HCT116 (cell line): ENCODE measurements around the gene CEP112. TPM values are rescaled to one million over a fixed set of nuclear protein-coding genes. Genes with fewer than 3 reads are reported as not detected.

Source experiments
- ATAC-seq: fragments of 200-7000 bp; cut with Tn5 transposase; 2 replicates; pipeline ENCODE4 v1.9.1; 2020; ENCODE audit warnings: mild to moderate bottlenecking, moderate library complexity
- BruUV-seq: library from RNA; stranded (reverse); fragments of 400-500 nt; replicated peaks from 2 replicates; lab custom pipeline; 2021; lab: Mats Ljungman, UMichigan
- CTCF ChIA-PET: fragments of 300-600 bp; sonication (Branson Sonifier 250); formaldehyde crosslinking; loops from one replicate; lab custom pipeline; 2021; ENCODE audit warnings: antibody characterized with exemption; lab: Charles Lee
- POLR2A ChIA-PET: fragments of 300-600, 350-600 bp; sonication (Branson Sonifier 250); formaldehyde crosslinking; loops from one replicate; lab custom pipeline; 2021; ENCODE audit warnings: antibody characterized with exemption; lab: Charles Lee
- RAD21 ChIA-PET, 2 experiments: fragments of 300-600 bp; sonication (Branson Sonifier 250); formaldehyde crosslinking; loops; one replicate each; lab custom pipeline; 2023; ENCODE audit warnings: low total read pairs in 2 of 2; ENCODE audit not compliant: uncharacterized antibody in 2 of 2, unreplicated experiment in 2 of 2, low non-redundant PET in 1 of 2; lab: Charles Lee
- DNase-seq: peaks from one replicate; pipeline ENCODE4 v3.0.0-alpha.2; 2010; ENCODE audit warnings: low read depth, low spot score
- H2AFZ ChIP-seq: fragments of 200-600 bp; shearing (Covaris generic), sonication (generic); 2 replicates; pipeline ENCODE4 v1.6.1; 2017; ENCODE audit warnings: low read depth, mixed run types, mixed read lengths, antibody characterized with exemption, low read length; ENCODE audit not compliant: poor library complexity, severe bottlenecking
- H3K27ac ChIP-seq: 2 replicates; pipeline ENCODE4 v1.5.1; 2012; ENCODE audit warnings: low read depth, low read length
- H3K27me3 ChIP-seq: fragments of 200-600 bp; sonication (generic); 2 replicates; pipeline ENCODE4 v1.6.1; 2016; ENCODE audit warnings: mixed run types, low read length, mixed read lengths; ENCODE audit not compliant: insufficient read depth
- H3K36me3 ChIP-seq, 2 experiments: fragments of 200-500 bp in 1 of 2; fragments of 200-600 bp in 1 of 2; sonication (Bioruptor generic) in 1 of 2; sonication (generic) in 1 of 2; 2 replicates each; pipeline versions ENCODE4 v1.5.1 to v1.6.1; 2014 to 2016; ENCODE audit warnings: low read length in 2 of 2, inconsistent platforms in 1 of 2, mixed read lengths in 1 of 2, mixed run types in 1 of 2; ENCODE audit not compliant: insufficient read depth in 2 of 2, control insufficient read depth in 1 of 2
- H3K4me1 ChIP-seq, 2 experiments: fragments of 200-600 bp in 1 of 2; sonication (generic) in 1 of 2; 2 replicates each; pipeline versions ENCODE4 v1.5.1 to v1.6.1; 2012 to 2017; ENCODE audit warnings: low read length in 2 of 2, inconsistent platforms in 1 of 2, mild to moderate bottlenecking in 1 of 2, mixed read lengths in 1 of 2, mixed run types in 1 of 2, moderate library complexity in 1 of 2; ENCODE audit not compliant: insufficient read depth in 2 of 2, control insufficient read depth in 1 of 2
- H3K4me2 ChIP-seq: fragments of 200-600 bp; sonication (generic); 2 replicates; pipeline ENCODE4 v1.6.1; 2017; ENCODE audit warnings: mixed run types, low read length, mixed read lengths
- H3K4me3 ChIP-seq, 2 experiments: fragments of 200-600 bp in 1 of 2; sonication (generic) in 1 of 2; replicated peaks in 1 of 2; 2 replicates each; pipeline ENCODE4 v1.5.1; 2011 to 2016; ENCODE audit warnings: low read length in 2 of 2, control low read depth in 1 of 2, low read depth in 1 of 2, mild to moderate bottlenecking in 1 of 2, mixed read lengths in 1 of 2, mixed run types in 1 of 2
- H3K79me2 ChIP-seq: fragments of 200-600 bp; sonication (generic); 2 replicates; pipeline ENCODE4 v1.6.1; 2017; ENCODE audit warnings: mild to moderate bottlenecking, mixed run types, low read length, moderate library complexity, mixed read lengths; ENCODE audit not compliant: insufficient read depth
- H3K9ac ChIP-seq: fragments of 200-600 bp; sonication (generic); 2 replicates; pipeline ENCODE4 v1.6.1; 2016; ENCODE audit warnings: low read length, mixed read lengths
- H3K9me2 ChIP-seq: fragments of 200-600 bp; sonication (generic), shearing (Covaris generic); 2 replicates; pipeline ENCODE4 v1.6.1; 2017; ENCODE audit warnings: mixed run types, mild to moderate bottlenecking, moderate library complexity; ENCODE audit not compliant: insufficient read depth
- H3K9me3 ChIP-seq, 2 experiments: fragments of 200-500 bp in 1 of 2; fragments of 200-600 bp in 1 of 2; sonication (Bioruptor generic) in 1 of 2; sonication (generic) in 1 of 2; 2 replicates each; pipeline ENCODE4 v1.6.1; 2014 to 2017; ENCODE audit warnings: low read length in 2 of 2, mixed read lengths in 2 of 2, inconsistent platforms in 1 of 2, low read depth in 1 of 2, mild to moderate bottlenecking in 1 of 2, mixed run types in 1 of 2, moderate library complexity in 1 of 2; ENCODE audit not compliant: control insufficient read depth in 1 of 2, insufficient read depth in 1 of 2
- H4K20me1 ChIP-seq: fragments of 200-600 bp; sonication (generic), shearing (Covaris generic); 2 replicates; pipeline ENCODE4 v1.6.1; 2017; ENCODE audit warnings: mixed run types, mild to moderate bottlenecking, moderate library complexity; ENCODE audit not compliant: insufficient read depth
- CTCF ChIP-seq, 3 experiments: fragments of 200-600 bp in 1 of 3; sonication (generic) in 1 of 3; IDR thresholded peaks in 2 of 3; conservative IDR thresholded peaks in 1 of 3; 2 replicates each; pipeline ENCODE4 v1.5.1; 2012 to 2017; ENCODE audit warnings: low read depth in 2 of 3, low read length in 2 of 3, antibody characterized with exemption in 1 of 3, borderline replicate concordance in 1 of 3, control low read depth in 1 of 3, mild to moderate bottlenecking in 1 of 3, mixed read lengths in 1 of 3, mixed run types in 1 of 3, moderate library complexity in 1 of 3; ENCODE audit not compliant: insufficient read depth in 1 of 3
- EZH2 ChIP-seq: fragments of 200-600 bp; sonication (generic); IDR thresholded peaks from 2 replicates; pipeline ENCODE4 v1.6.1; 2017; ENCODE audit warnings: antibody characterized with exemption, mixed run types
- FOSL1 ChIP-seq: IDR thresholded peaks from 2 replicates; pipeline ENCODE4 v1.6.1; 2012; ENCODE audit warnings: low read depth
- POLR2A ChIP-seq: IDR thresholded peaks from 2 replicates; pipeline ENCODE4 v1.7.0; 2011; ENCODE audit warnings: borderline replicate concordance; ENCODE audit not compliant: insufficient read depth, insufficient read length; ENCODE audit errors: extremely low read depth
- RAD21 ChIP-seq: IDR thresholded peaks from 2 replicates; pipeline ENCODE4 v1.6.1; 2012; ENCODE audit warnings: low read depth, mild to moderate bottlenecking
- SIN3A ChIP-seq: IDR thresholded peaks from 2 replicates; pipeline ENCODE4 v1.6.1; 2012; ENCODE audit warnings: low read depth
- SP1 ChIP-seq: IDR thresholded peaks from 2 replicates; pipeline ENCODE4 v1.6.1; 2012; ENCODE audit warnings: low read depth
- YY1 ChIP-seq: IDR thresholded peaks from 2 replicates; pipeline ENCODE4 v1.6.1; 2011; ENCODE audit warnings: low read length, low read depth, moderate library complexity, mild to moderate bottlenecking; ENCODE audit not compliant: insufficient replicate concordance; ENCODE audit errors: extremely low read depth
- ZFX ChIP-seq: fragments of 450-650 bp; IDR thresholded peaks from 2 replicates; pipeline ENCODE4 v1.6.1; 2017
- ZNF274 ChIP-seq: fragments of 200-500 bp; sonication (Bioruptor generic); IDR thresholded peaks from 2 replicates; pipeline ENCODE4 v1.6.1; 2014; ENCODE audit warnings: mild to moderate bottlenecking, low read depth, low read length, inconsistent platforms
- intact Hi-C: fragments of 100-400 bp; cut with micrococcal nuclease; formaldehyde crosslinking; loops from 2 replicates; pipeline ENCODE4 v1.10.0; 2022
- total RNA-seq: library from RNA; stranded (reverse); gene quantifications from one replicate; pipeline ENCODE4 v1.2.1, GENCODE V29; 2021; ENCODE audit not compliant: unreplicated experiment
- TF ChIP-seq, protein P1 (sequence below): IDR thresholded peaks from 2 replicates; pipeline ENCODE4 v1.6.1; 2012
- TF ChIP-seq, protein P2 (sequence below): IDR thresholded peaks from 2 replicates; pipeline ENCODE4 v1.6.1; 2012; ENCODE audit warnings: low read depth
- TF ChIP-seq, protein P3 (sequence below): IDR thresholded peaks from 2 replicates; pipeline ENCODE4 v1.6.1; 2011; ENCODE audit warnings: mild to moderate bottlenecking, low read length, moderate library complexity; ENCODE audit not compliant: insufficient replicate concordance; ENCODE audit errors: extremely low read depth

CEP112 gene
- total RNA-seq, 1 experiment from 2014 or later, result 10.9 TPM

DNA sequence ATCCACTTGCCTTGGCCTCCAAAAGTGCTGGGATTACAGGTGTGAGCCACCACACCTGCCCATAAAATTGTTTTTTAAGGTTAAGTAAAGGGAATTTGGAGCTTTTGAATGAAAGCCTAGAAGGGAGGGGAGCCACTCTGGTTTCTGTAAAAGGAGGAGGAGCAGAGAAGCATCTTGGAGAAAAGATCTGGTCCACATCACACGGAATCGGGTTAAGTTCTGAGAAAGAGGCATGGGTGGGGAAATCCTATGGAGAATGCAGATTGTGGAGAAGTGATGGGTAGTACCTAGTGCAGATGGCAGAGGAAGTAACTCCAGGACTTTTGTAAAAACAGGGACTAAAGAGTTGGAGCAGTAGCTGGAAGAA, 18.3 kb upstream of the CEP112 start:
- RAD21 ChIA-PET, result no interaction called here
- Histone ChIP-seq H3K9me2 (no peaks in the 10 kb centered on the region), H3K9me3 (no peaks in the 10 kb centered on the region), H4K20me1 (no peaks in the 10 kb centered on the region), H3K4me3 (no peak overlapping the region), H3K79me2 (no peaks in the 10 kb centered on the region), H3K4me2 (no peak overlapping the region), H2AFZ (no peak overlapping the region), H3K27ac (no peak overlapping the region), H3K36me3 (no peaks in the 10 kb centered on the region), H3K9ac (no peak overlapping the region), H3K27me3 (no peaks in the 10 kb centered on the region), H3K4me1 (no peaks in the 10 kb centered on the region)
- no peak for TF ChIP-seq YY1
- no peak for TF ChIP-seq POLR2A
- TF ChIP-seq RAD21, result no peak
- TF ChIP-seq, protein P1, sequence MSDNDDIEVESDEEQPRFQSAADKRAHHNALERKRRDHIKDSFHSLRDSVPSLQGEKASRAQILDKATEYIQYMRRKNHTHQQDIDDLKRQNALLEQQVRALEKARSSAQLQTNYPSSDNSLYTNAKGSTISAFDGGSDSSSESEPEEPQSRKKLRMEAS, result no peak
- no peak for TF ChIP-seq ZFX
- TF ChIP-seq SP1, result no peak
- TF ChIP-seq SIN3A, result no peak
- no peak for TF ChIP-seq CTCF (IDR thresholded peaks at IDR 0.05 in 2 of 3, conservative IDR thresholded peaks at IDR 0.05 in 1 of 3; ENCODE audit: borderline replicate concordance in 1 of 3, insufficient read depth in 1 of 3, low read depth in 2 of 3, low read length in 2 of 3)
- no peak for TF ChIP-seq EZH2
- TF ChIP-seq, protein P2, sequence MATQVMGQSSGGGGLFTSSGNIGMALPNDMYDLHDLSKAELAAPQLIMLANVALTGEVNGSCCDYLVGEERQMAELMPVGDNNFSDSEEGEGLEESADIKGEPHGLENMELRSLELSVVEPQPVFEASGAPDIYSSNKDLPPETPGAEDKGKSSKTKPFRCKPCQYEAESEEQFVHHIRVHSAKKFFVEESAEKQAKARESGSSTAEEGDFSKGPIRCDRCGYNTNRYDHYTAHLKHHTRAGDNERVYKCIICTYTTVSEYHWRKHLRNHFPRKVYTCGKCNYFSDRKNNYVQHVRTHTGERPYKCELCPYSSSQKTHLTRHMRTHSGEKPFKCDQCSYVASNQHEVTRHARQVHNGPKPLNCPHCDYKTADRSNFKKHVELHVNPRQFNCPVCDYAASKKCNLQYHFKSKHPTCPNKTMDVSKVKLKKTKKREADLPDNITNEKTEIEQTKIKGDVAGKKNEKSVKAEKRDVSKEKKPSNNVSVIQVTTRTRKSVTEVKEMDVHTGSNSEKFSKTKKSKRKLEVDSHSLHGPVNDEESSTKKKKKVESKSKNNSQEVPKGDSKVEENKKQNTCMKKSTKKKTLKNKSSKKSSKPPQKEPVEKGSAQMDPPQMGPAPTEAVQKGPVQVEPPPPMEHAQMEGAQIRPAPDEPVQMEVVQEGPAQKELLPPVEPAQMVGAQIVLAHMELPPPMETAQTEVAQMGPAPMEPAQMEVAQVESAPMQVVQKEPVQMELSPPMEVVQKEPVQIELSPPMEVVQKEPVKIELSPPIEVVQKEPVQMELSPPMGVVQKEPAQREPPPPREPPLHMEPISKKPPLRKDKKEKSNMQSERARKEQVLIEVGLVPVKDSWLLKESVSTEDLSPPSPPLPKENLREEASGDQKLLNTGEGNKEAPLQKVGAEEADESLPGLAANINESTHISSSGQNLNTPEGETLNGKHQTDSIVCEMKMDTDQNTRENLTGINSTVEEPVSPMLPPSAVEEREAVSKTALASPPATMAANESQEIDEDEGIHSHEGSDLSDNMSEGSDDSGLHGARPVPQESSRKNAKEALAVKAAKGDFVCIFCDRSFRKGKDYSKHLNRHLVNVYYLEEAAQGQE, result no peak
- no peak for TF ChIP-seq FOSL1
- TF ChIP-seq, protein P3, sequence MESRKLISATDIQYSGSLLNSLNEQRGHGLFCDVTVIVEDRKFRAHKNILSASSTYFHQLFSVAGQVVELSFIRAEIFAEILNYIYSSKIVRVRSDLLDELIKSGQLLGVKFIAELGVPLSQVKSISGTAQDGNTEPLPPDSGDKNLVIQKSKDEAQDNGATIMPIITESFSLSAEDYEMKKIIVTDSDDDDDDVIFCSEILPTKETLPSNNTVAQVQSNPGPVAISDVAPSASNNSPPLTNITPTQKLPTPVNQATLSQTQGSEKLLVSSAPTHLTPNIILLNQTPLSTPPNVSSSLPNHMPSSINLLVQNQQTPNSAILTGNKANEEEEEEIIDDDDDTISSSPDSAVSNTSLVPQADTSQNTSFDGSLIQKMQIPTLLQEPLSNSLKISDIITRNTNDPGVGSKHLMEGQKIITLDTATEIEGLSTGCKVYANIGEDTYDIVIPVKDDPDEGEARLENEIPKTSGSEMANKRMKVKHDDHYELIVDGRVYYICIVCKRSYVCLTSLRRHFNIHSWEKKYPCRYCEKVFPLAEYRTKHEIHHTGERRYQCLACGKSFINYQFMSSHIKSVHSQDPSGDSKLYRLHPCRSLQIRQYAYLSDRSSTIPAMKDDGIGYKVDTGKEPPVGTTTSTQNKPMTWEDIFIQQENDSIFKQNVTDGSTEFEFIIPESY, result no peak
- TF ChIP-seq ZNF274, result no peak
- CTCF ChIA-PET, result no interaction called here
- no TSS peak for BruUV-seq
- no peak for DNase-seq
- POLR2A ChIA-PET, result no interaction called here
- no peak for ATAC-seq
- intact Hi-C loops, result no loop called here
